HepG2 (cell line): ENCODE data around the gene PCAT6. TPM values are rescaled to one million over a fixed set of nuclear protein-coding genes. Genes with fewer than 3 reads are reported as not detected.

Source experiments
- ATAC-seq: fragments of 200-7000 bp; cut with Tn5 transposase; 3 replicates; pipeline ENCODE4 v1.9.1; 2020; ENCODE audit warnings: mild to moderate bottlenecking, moderate library complexity
- BruUV-seq: library from RNA; stranded (reverse); fragments of 400-500 nt; replicated peaks from 2 replicates; lab custom pipeline; 2021; lab: Mats Ljungman, UMichigan
- CTCF ChIA-PET: fragments of 300-600 bp; formaldehyde crosslinking; extraction: SDS; loops from one replicate; lab custom pipeline; 2021; ENCODE audit warnings: low total read pairs, inconsistent platforms, low intra/inter-chr PET ratio; lab: Yijun Ruan, JAX
- POLR2A ChIA-PET: fragments of 350-600 bp; sonication (Branson Sonifier 250); formaldehyde crosslinking; loops from one replicate; lab custom pipeline; 2020; ENCODE audit warnings: antibody characterized with exemption, inconsistent platforms; lab: Yijun Ruan, JAX
- DNase-seq: peaks from one replicate; pipeline ENCODE4 v3.0.0-alpha.2; 2015; ENCODE audit warnings: low spot score
- FAIRE-seq: peaks from 3 replicates; lab custom pipeline; 2011; peaks lifted over from hg19 to GRCh38; lab: Jason Lieb, UNC
- H2AFZ ChIP-seq: one replicate; pipeline ENCODE4 v1.6.1; 2011; ENCODE audit warnings: low read length, inconsistent platforms
- H3K27ac ChIP-seq: fragments of 300-600 bp; 3 replicates; pipeline ENCODE4 v1.8.0; 2011; ENCODE audit warnings: mixed run types, mild to moderate bottlenecking, mixed read lengths, low read length, inconsistent platforms; ENCODE audit not compliant: insufficient read depth; ENCODE audit errors: extremely low read length
- H3K27me3 ChIP-seq, 2 experiments: fragments of 200-600 bp in 1 of 2; 2 replicates in 1 of 2; 3 replicates in 1 of 2; pipeline versions ENCODE4 v1.6.0 to v1.8.0; 2011; ENCODE audit warnings: low read length in 2 of 2, mild to moderate bottlenecking in 2 of 2, moderate library complexity in 2 of 2, inconsistent platforms in 1 of 2; ENCODE audit not compliant: insufficient read depth in 2 of 2, control insufficient read depth in 1 of 2
- H3K36me3 ChIP-seq, 2 experiments: fragments of 200-600 bp in 1 of 2; replicated peaks in 1 of 2; 2 replicates in 1 of 2; 3 replicates in 1 of 2; pipeline versions ENCODE4 v1.5.1 to v1.8.0; 2011; ENCODE audit warnings: low read length in 2 of 2, inconsistent platforms in 1 of 2; ENCODE audit not compliant: insufficient read depth in 2 of 2, control insufficient read depth in 1 of 2
- H3K4me1 ChIP-seq: 2 replicates; pipeline ENCODE4 v1.5.1; 2012; ENCODE audit warnings: low read length, inconsistent platforms; ENCODE audit not compliant: insufficient read depth
- H3K4me2 ChIP-seq: 2 replicates; pipeline ENCODE4 v1.6.0; 2011; ENCODE audit warnings: low read depth, low read length, inconsistent platforms
- H3K4me3 ChIP-seq, 3 experiments: fragments of 200-600 bp in 1 of 3; sonication (generic), shearing (Covaris generic) in 1 of 3; replicated peaks in 1 of 3; 2 replicates each; pipeline ENCODE4 v1.5.1; 2011 to 2016; ENCODE audit warnings: low read length in 3 of 3, inconsistent platforms in 2 of 3, low read depth in 2 of 3, mild to moderate bottlenecking in 2 of 3, control low read depth in 1 of 3, mixed read lengths in 1 of 3; ENCODE audit not compliant: insufficient read depth in 1 of 3
- H3K79me2 ChIP-seq: one replicate; pipeline ENCODE4 v1.6.1; 2011; ENCODE audit warnings: low read length, inconsistent platforms; ENCODE audit not compliant: insufficient read depth
- H3K9ac ChIP-seq: 2 replicates; pipeline ENCODE4 v1.6.0; 2011; ENCODE audit warnings: mild to moderate bottlenecking, low read depth, low read length, inconsistent platforms; ENCODE audit not compliant: insufficient read depth
- H3K9me3 ChIP-seq: 2 replicates; pipeline ENCODE4 v1.5.1; 2012; ENCODE audit warnings: mild to moderate bottlenecking, low read length
- H4K20me1 ChIP-seq: 2 replicates; pipeline ENCODE4 v1.6.0; 2011; ENCODE audit warnings: inconsistent platforms, mild to moderate bottlenecking, low read length, moderate library complexity; ENCODE audit not compliant: insufficient read depth
- BRD4 ChIP-seq: sonication (generic); formaldehyde crosslinking; IDR thresholded peaks from 2 replicates; pipeline ENCODE4 v1.4.0; 2020; ENCODE audit warnings: missing genetic modification reagents
- CEBPB ChIP-seq: IDR thresholded peaks from 2 replicates; pipeline ENCODE4 v1.6.1; 2011; ENCODE audit warnings: low read depth, low read length, improper control_type of control experiment, borderline replicate concordance
- CEBPG ChIP-seq: IDR thresholded peaks from 2 replicates; pipeline ENCODE4 v1.6.1; 2016
- HNF4G ChIP-seq, 2 experiments: sonication (generic) in 1 of 2; formaldehyde crosslinking in 1 of 2; IDR thresholded peaks; 2 replicates each; pipeline versions ENCODE4 v1.4.0 to v1.6.1; 2011 to 2020; ENCODE audit warnings: borderline replicate concordance in 2 of 2, low read depth in 2 of 2, mild to moderate bottlenecking in 2 of 2, low read length in 1 of 2, missing genetic modification reagents in 1 of 2, moderate library complexity in 1 of 2
- KDM1A ChIP-seq: IDR thresholded peaks from 2 replicates; pipeline ENCODE4 v1.6.1; 2016; ENCODE audit warnings: missing compliant biosample characterization
- MAX ChIP-seq: IDR thresholded peaks from 2 replicates; pipeline ENCODE4 v1.6.1; 2012; ENCODE audit warnings: inconsistent platforms
- MEIS2 ChIP-seq: sonication (generic); formaldehyde crosslinking; IDR thresholded peaks from 2 replicates; pipeline ENCODE4 v1.9.0; 2021; ENCODE audit warnings: mild to moderate bottlenecking, missing genetic modification reagents
- PAXIP1 ChIP-seq: sonication (generic); formaldehyde crosslinking; conservative IDR thresholded peaks from 2 replicates; pipeline ENCODE4 v1.4.0; 2020; ENCODE audit warnings: mild to moderate bottlenecking, missing genetic modification reagents, moderate library complexity
- RBFOX2 ChIP-seq: fragments of 200-400 bp; formaldehyde crosslinking; IDR thresholded peaks from 2 replicates; pipeline ENCODE4 v1.6.1; 2017; ENCODE audit warnings: low read depth, mild to moderate bottlenecking, low read length
- THAP11 ChIP-seq: IDR thresholded peaks from 2 replicates; pipeline ENCODE4 v1.6.1; 2016; ENCODE audit warnings: missing biosample characterization, missing genetic modification reagents
- TOE1 ChIP-seq: sonication (generic); formaldehyde crosslinking; IDR thresholded peaks from 2 replicates; pipeline ENCODE4 v1.4.0; 2020; ENCODE audit warnings: mild to moderate bottlenecking, missing genetic modification reagents
- ZIK1 ChIP-seq: sonication (generic); formaldehyde crosslinking; IDR thresholded peaks from 2 replicates; pipeline ENCODE4 v1.5.0; 2020; ENCODE audit warnings: mild to moderate bottlenecking, low read depth, missing genetic modification reagents, borderline replicate concordance
- ZNF263 ChIP-seq: sonication (generic); formaldehyde crosslinking; IDR thresholded peaks from 2 replicates; pipeline ENCODE4 v1.4.0; 2020; ENCODE audit warnings: missing genetic modification reagents
- ZNF343 ChIP-seq: sonication (generic); formaldehyde crosslinking; IDR thresholded peaks from 2 replicates; pipeline ENCODE4 v1.4.0; 2020; ENCODE audit warnings: mild to moderate bottlenecking, missing genetic modification reagents
- ZNF639 ChIP-seq: conservative IDR thresholded peaks from 2 replicates; pipeline ENCODE4 v1.6.1; 2018; ENCODE audit warnings: missing genetic modification reagents
- ZNF766 ChIP-seq: sonication (generic); formaldehyde crosslinking; IDR thresholded peaks from 2 replicates; pipeline ENCODE4 v1.5.0; 2020; ENCODE audit warnings: missing genetic modification reagents, borderline replicate concordance
- WGBS: methylation state at CpG from one replicate; pipeline ENCODE4 v1.1.6; 2017; ENCODE audit warnings: low lambda C conversion rate; 5-methylcytosine and 5-hydroxymethylcytosine counted together
- in situ Hi-C: cut with HindIII; loops from 2 replicates; pipeline ENCODE4 v1.10.0; 2017; ENCODE audit warnings: low pct_unique_long_range_greater_than_20kb; ENCODE audit not compliant: extremely low pct_ligation_motif_present
- intact Hi-C: fragments of 100-400 bp; cut with micrococcal nuclease; formaldehyde crosslinking; loops from one replicate; pipeline ENCODE4 v1.10.0; 2022; ENCODE audit not compliant: unreplicated experiment
- polyA plus RNA-seq, 8 experiments: library from polyadenylated mRNA; depleted of rRNA in 3 of 8; stranded (reverse) in 7 of 8; unstranded in 1 of 8; fragments of >200 nt; fragmentation: Illumina TruSeq in 4 of 8; extraction: Trizol in 4 of 8; gene quantifications; 2 replicates each; pipeline versions ENCODE4 v1.2.1 to v1.2.3, GENCODE V29; 2011 to 2016; ENCODE audit warnings: low read depth in 4 of 8, missing spikeins in 1 of 8, mixed read lengths in 1 of 8; ENCODE audit not compliant: insufficient read depth in 1 of 8
- total RNA-seq, 5 experiments: library from RNA; depleted of rRNA; stranded (reverse); fragments of >200 nt; fragmentation: Illumina TruSeq; extraction: Trizol; gene quantifications; 2 replicates each; pipeline ENCODE4 v1.2.3, GENCODE V29; 2016; ENCODE audit warnings: low read depth in 1 of 5

PCAT6 gene
- total and polyA plus RNA-seq, 2 of the 13 experiments (the other 11 are each of a cell fraction or from before 2014, with no cell fraction given), result 0.60 to 4.4 TPM

GRCh38 chr1:202802998-202803932, 7.5 kb upstream of the PCAT6 start:
- in situ Hi-C loops (no loop called here), intact Hi-C loops (no loop called here)
- peaks cover 89% of the 10 kb centered on the region for H3K79me2 ChIP-seq
- WGBS, result 92% methylated on average over 15 of the region's 15 CpGs
- H4K20me1 ChIP-seq, result peaks cover 66% of the 10 kb centered on the region
- TF ChIP-seq MEIS2 (CRISPR knock-in tag) (no peak), ZNF639 (CRISPR knock-in tag) (no peak), TOE1 (CRISPR knock-in tag) (no peak), BRD4 (CRISPR knock-in tag) (no peak), RBFOX2 (no peak), THAP11 (CRISPR knock-in tag) (no peak), ZNF766 (CRISPR knock-in tag) (no peak), CEBPG (CRISPR knock-in tag) (peak; percentile 35; the same call in 1 of the 2 replicates), ZNF343 (CRISPR knock-in tag) (no peak), ZNF263 (CRISPR knock-in tag) (no peak), PAXIP1 (CRISPR knock-in tag) (no peak), CEBPB (0 out of 2 replicates have a peak, but pooled peaks have one; percentile 41), ZIK1 (no peak), HNF4G (IDR thresholded peaks at IDR 0.05; ENCODE audit: borderline replicate concordance, low read depth, low read length) (no peak), HNF4G (CRISPR knock-in tag; IDR thresholded peaks at IDR 0.05; ENCODE audit: borderline replicate concordance, low read depth) (no peak), KDM1A (CRISPR knock-in tag) (no peak), MAX (no peak)
- H3K27ac ChIP-seq, result no peak overlapping the region
- FAIRE-seq, result no peak
- no peak overlapping the region for H2AFZ ChIP-seq
- ChIA-PET POLR2A (interaction anchor here (1.1 kb wide), 1 partner anchor 85 kb away, joined by 3 read pairs; the partner anchor contains the start of gene RABIF), CTCF (no interaction called here)
- H3K4me3 ChIP-seq, result no peak overlapping the region
- H3K36me3 ChIP-seq, result peaks cover 3 to 6% of the 10 kb centered on the region in 2 experiments; a peak in 2 of 5 replicates
- H3K27me3 ChIP-seq, result no peaks in the 10 kb centered on the region; a peak in 1 of 5 replicates
- no peak for DNase-seq
- H3K9me3 ChIP-seq, result no peaks in the 10 kb centered on the region
- no peak for ATAC-seq
- H3K4me2 ChIP-seq, result no peak overlapping the region
- H3K4me1 ChIP-seq, result peaks cover 38% of the 10 kb centered on the region
- H3K9ac ChIP-seq, result no peak overlapping the region
- BruUV-seq, result no TSS peak
